Pulmonary artery endothelial cell (primary cell): Measurements from ENCODE around the gene DCTN3. TPM values are rescaled to one million over a fixed set of nuclear protein-coding genes. Genes with fewer than 3 reads are reported as not detected.

Source experiments
- DNase-seq: peaks from one replicate; pipeline ENCODE4 v3.0.0-alpha.2; 2011; ENCODE audit warnings: low read depth, low spot score
- total RNA-seq: library from RNA; depleted of rRNA; stranded (reverse); fragments of >200 nt; gene quantifications from 2 replicates; pipeline ENCODE4 v1.2.3, GENCODE V29; 2014

DCTN3 gene
- 101 and 107 TPM in 2 replicates for total RNA-seq

DNA sequence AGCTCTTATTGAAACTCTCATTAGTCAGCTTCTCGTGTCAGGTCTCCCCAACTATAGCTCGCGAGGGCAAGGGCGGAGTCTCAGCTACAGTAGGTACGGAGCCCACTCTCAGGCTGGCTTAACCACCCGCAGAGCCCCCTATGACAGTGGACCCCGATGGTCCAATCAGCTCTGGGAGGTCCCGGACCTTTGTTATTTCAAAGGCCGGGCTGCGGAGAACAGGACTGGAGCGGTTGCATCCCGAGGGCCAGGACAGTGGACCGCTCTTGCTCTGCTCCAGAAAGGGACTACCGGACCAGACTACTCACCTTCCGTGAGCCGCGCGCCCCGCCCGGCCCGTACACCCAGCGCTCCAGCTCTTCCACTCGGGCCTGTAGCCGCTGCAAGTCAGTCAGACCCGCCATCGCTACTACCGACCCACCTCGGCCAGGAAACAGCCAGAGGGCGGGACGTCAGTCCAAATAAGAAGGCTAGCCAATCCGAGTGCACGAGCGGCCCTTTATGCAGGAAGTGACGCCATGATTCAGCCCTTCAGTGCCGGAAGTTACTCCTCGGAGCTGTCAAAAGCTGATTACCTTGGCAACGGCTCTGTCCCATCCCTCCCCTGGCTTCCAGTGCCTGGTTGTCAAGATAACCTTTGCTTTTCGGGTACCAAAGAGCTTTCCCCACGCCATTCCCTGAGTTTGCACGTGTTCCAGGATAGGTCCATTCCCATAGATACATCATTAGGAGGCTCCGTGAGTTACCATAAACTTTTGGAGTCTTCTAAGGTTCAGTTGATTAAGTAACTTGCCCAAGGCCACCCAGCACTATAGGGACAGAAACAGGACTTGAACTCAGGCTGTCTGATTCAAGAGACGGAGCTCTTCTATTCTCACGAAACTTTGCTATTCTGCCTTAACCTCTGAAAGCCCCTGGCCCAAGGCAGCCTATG is at the start of gene DCTN3:
TSS of gene DCTN3 (minus strand) at position 435 of the 934 bp plus-strand sequence. CDS start at position 404, 31 bp downstream.
- DNase-seq, result peak; percentile 83

DNA sequence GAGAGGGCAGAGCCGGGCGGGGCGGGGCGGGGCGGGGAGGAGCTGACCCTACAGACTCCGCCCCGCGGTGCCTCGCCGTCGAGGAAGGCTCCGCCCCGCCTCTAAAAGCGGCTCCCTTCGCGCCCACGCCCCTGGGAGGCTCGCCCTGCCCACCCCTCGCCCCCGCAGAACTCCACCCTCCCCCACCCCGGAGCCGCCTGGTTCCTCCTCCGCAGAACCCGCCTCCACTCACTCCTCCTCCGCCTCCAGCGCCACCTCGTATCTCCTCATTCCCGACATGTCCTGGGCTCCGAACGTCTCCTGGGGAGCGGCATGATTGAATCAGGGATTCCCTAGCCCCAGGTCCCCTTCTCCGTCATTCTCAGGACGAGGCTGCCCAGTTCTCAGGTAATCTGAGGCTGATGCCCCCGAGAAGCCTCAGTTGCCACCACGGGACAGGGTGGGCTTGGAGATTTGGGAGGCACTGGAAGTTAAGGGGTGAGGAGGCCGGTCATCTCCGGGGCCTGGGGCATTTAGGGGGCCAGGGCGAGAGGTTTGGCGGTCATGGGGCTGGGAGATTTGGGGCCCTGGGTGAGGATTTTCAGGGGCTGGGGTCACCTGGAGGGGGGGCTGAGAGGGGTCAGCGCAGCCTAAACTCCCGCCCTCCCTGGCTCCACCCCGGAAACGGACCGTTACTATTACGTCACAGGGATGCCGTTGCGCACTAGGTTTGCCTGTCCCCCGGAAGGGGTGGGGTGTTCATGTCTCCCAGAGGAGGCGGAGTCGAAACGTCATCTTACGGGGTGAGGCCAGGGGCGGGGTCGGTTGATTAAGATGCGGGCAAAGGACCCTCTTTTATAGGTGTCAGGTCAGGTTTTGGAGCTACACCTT is 45.3 kb upstream of the DCTN3 start:
- peak; percentile 66 for DNase-seq

DNA sequence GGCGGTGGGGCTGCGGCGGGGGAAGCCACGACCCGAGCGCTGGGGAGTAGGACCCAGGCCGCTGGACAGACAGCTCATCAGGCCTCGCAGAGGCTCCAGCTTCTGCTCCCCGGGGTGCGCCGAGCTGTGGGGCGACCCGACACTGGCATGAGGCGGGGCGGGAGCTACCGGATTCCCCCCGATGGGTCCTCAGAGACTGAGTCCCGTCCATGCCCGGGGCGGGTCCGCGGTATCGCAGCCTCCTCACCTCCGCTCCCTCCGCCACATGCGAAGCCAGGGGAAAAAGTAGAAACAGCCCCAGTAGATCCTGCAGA is 44.7 kb upstream of the DCTN3 start:
- no peak for DNase-seq

DNA sequence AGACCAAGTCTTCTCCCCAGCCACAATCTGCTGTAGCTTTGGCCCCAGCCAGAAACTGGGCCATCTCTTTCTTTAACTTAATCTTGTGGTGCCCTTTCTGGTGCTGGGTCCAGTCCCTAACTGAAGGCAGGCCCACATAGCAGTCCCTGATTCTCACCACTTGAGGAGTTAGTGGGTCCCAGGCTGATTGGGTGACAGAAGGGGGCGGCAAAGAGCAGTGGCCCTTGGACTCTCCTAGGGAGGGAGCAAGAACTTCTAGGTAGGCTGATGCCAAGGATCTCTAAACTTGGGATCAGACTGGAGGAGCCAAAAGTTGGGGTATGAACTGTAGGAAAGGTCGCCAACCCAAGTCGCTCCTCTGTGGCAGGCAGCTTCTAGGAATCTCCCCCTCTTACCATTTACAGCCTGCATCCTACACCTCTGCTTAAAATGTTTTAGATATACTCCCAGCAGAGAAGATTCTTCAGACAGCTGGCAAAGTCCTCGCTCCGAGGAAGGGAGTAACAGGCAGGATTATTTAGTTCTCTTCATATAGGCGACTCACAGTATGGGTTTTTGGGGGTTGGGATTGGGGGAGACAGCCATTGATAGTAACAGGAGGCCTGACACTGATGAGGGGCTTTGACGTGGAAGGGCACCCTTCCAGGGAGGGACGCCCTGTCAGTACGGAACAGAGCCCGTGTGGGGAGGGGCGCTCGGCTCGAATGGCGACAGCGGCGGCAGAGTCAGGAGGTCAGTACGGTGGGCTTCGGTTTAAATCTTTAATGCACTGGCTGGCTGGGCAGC is 44.2 kb upstream of the DCTN3 start:
- peak; percentile 22 for DNase-seq

DNA sequence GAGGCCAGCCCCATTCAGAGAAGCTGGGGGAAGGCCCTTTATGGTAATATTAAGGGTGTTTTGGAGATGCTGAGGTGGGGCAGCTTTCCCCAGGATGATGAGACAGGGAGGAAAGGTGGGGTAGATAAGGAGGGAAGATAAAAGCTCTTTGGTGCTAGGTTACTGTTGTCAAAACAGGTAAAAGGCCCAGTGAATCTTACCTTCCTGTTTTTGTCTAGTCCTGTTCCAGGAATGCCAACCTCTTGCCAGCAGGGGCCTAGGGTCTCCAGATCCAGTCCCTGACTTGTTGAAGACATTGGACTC is 43.0 kb upstream of the DCTN3 start:
- no peak for DNase-seq

DNA sequence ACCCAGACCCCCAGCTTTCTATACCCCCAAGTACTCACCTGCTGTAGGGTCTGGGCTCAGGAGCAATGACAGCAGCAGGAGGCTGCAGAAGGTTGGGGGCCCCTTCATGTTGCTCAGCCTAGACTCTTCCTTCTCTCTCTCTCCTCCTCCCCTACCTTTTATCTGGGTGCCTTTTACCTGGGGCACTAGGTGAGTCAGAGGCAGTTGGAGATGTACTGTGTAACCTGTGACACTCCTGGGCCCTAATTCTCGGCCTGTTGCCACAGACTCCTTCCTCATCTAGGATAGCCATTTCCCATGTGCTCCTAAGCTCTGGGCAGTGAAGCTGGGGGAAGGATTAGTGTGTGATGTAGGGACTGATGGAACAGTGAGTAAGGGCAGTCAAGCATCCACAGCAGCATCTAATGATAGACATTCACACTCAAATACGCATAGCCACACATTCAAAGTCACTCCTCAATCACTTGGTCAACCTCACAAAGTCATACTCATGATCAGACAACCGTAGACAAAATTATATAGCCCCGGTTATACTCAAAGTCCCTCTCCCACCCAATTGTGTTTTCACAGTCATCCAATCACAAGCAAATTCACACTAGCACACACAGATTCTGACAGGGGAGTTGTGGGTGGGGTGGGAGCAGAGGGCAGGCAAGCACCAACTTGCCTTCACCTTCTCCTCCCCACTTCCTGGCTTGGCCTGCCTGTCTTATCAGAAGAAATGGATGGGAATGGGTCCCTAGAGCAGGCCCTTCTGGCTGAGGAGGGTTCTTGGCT is 42.4 kb upstream of the DCTN3 start, which contains the start of gene CCL27:
TSS of gene CCL27 (minus strand) at position 132 of the 777 bp plus-strand sequence. CDS start at position 108, 24 bp downstream.
- DNase-seq, result no peak

DNA sequence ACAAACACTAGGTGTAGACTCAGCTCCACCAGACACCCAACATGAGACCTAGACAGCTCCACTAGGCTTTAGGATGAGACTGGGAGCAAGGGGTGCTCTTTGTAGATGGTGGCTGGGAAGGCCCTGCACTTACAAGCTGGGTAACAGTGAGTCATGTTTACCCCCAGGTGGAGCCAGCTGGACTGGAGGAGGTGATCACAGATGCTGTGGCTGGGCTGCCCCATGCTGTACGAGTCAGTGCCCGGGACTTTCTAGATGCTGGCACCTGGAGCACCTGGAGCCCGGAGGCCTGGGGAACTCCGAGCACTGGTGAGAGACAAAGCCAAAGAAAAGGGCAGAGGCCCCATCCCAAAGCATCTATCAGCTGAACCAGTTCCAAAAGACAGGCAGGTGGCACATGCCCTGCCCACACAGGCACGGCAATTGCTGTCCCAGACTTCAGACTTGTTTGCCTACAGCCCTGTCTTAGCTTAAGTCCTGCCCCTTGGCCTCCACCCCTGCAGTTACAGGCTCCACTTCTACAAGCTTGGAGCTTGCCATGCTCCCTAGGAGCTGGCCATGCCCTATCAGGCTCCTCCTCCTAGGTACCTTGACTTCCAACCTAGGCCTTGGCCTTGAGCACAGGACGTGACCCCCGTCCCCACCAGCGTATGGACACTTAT is 39.4 kb upstream of the DCTN3 start:
- DNase-seq, result no peak

DNA sequence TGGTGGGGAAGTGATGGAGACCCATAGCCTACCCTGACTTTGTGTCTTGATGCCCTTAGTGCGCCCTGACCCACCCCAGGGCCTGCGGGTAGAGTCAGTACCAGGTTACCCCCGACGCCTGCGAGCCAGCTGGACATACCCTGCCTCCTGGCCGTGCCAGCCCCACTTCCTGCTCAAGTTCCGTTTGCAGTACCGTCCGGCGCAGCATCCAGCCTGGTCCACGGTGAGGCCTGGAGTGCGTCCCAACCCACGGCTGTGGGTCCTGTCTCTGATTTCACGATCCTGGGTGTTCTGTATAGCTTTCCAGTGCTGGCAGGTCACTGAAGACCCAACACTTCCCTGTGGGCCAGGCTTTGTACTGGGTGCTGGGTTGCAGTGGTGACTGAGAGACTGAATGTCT is 38.2 kb upstream of the DCTN3 start:
- no peak for DNase-seq

DNA sequence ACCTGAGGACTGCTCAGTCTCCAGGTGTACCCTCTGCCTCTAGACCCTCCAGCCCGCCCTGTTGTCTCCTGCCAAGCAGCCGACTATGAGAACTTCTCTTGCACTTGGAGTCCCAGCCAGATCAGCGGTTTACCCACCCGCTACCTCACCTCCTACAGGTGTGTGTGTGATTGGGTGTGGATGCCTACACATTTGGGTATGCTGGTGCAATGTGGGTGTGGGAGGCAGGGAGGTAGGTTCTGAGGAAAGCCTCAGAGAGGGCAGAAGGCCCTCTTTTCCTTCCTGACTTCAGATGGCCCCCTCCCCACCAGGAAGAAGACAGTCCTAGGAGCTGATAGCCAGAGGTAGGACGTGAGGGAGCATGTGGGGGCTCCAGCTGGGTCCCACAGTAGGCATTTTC is 36.7 kb upstream of the DCTN3 start:
- DNase-seq, result no peak

DNA sequence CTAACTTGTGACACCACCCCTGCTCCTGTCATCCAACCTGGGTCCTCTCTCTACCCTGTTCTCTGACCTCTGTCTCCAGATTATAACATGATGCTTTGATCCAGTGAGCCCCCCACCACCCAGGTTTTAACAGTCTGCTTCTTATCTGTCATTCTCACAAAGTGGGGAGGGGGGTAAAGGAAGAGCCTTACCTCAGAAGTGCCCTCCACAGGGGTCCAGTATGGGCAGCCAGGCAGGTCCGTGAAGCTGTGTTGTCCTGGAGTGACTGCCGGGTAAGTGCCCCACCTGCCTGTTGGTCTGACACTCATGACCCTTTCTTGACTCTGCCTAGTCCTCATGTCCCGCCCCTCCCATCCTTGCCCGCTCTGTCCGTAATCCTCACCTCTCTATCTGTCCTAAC is 35.1 kb upstream of the DCTN3 start:
- DNase-seq, result no peak

DNA sequence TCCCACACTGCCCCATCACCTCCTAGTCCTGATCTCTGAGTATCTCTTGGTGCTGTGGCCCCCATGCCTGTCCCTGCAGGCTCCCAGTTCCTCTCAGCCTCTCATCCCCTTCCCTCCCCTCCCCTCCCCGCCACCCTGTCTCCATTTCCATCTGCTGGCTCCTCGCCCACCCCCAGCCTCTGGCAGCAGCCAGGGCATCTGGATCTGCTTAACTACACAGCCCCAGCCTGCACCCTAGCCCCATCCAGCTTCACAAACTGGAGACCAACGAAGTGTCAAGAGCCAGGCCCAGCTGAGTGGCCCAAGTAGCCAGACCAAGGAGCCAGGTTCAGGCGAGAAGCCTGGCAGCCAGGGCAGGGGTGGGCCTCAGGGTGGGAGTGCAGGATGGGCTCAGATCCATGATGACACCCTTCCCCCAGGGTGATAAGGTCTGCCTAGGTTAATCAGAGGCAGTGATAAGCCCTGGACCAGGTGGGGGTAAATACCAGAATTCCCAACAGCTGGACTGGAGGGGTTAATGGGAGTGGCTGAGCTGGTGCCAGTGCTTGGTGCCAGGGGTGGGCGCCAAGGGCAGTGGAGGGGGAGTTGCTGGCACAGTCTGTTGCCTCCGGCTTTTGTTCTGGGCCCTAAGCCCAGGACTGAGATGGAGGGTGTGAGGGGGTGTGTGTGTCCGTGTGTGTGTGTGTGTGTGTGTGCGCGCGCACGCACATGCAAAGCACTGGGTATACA is 34.2 kb upstream of the DCTN3 start:
- DNase-seq, result no peak

DNA sequence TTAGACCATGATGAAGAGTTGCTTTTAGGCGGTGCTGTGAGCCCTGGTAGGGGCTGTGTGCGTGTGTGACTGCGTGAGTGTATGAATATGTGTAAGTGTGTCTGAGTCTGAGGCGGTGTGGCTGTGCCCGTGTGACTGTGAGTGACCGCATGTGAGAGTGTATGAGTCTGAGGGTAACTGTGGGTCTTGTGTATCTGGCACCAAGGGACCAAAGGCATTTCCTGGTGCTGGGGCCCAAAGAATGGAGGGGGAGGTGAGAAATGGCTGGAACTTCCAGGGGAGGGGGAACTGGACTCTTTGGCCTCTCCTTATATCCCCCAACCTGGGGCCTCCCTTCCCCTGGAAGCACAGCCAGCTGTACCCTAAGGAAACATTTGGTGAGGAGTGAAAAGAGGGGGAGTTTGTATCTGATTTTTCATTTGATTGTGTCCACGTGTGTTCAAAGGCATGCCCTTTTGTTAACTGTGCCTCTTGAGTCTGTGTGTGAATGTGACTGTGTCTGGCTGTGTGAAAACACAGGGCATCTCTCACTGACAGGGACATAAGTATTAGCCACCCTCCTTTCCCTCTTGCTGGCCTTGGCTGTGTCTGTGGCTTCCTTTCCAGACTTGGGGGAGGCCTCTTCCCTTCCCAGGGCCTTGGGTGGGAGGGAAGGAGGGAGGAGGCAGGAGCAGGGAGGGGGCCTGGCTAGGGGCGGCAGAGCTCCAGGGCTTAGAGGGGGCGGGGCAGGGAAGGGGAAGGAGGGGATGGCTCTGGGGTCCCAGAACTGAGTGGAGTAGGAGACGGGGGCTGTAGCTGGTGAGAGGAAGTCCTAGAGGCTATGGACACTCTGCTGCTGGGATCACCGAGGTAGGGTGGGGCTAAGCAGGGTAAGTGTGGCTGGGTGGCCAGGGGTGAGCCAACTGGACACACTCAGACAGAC is 33.1 kb upstream of the DCTN3 start:
- DNase-seq, result no peak

DNA sequence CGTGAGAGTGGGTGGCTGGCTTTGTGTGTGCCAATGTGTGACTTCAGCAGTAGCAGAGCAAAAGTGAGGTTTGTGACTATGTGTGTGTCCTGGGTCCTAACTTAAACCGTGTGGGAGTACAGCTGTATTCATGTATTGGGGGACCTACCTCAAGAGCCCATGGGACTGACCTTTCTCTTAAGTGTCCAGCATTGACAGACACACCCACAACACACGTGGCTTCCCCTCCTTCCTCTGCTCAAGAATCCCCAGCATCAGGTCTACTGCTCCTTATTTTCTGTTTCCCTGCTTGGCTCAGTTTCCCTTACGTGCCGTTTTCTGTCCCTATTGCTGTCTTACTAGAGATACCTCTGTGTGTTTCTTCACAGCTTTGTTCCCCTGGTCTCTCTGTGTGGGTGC is 32.3 kb upstream of the DCTN3 start:
- no peak for DNase-seq

DNA sequence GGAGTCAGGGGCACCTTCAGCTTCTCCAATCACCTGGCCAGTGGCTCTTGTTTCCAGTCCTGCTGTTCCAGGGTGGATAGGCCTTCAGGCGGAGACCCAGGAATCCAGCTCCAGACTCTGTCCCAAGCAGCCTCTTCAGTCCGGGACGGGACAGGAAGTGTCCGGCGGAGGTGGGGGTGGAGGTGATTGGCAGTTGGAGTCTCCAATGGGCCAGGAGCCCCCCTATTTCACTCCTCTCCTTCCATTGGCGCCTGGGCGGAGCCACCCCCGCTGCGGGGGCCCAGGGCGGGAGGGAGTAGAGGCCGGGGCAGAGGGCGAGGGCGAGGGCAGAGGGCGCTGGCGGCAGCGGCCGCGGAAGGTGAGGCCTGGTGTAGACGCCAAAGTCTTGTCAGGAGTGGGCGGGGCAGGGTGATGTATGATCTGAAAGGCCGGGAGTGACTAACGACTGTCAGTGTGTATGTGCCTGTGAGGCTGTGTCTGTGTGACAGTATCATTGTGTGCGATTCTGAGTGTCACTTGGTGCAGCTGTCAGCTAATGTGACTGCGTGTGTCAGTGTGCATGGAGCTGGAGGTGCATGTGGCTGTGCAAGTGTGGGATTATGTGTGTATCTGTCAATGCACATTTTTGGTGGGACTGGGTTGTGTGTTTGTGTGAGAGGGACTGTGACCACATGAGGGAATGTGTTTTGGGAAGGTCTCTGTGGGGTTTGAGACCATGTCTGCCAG is 31.7 kb upstream of the DCTN3 start, which contains the start of gene IL11RA:
TSS of gene IL11RA (plus strand) at position 310 of the 726 bp plus-strand sequence. CDS start 3,033 bp downstream, outside the sequence.
- DNase-seq, result peak; percentile 37

DNA sequence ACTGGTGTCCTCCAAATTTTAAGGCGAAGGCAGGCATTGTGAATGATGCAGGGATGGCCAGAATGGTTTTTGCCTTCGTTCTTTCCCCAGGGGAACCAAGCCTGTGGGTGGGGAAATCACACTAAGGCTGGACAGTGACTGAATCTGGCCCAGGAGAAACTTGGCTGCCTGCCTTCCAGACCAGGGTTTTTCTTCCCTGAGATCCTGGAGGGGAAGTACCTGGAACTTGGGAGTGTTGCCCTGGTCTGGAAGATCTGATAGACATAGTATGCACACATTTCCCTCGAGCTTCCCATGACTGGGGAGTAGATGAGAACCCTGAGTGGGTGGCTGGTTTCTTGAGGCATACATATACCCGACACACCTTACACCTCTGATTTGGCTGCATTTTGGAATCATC is 31.0 kb upstream of the DCTN3 start:
- no peak for DNase-seq

DNA sequence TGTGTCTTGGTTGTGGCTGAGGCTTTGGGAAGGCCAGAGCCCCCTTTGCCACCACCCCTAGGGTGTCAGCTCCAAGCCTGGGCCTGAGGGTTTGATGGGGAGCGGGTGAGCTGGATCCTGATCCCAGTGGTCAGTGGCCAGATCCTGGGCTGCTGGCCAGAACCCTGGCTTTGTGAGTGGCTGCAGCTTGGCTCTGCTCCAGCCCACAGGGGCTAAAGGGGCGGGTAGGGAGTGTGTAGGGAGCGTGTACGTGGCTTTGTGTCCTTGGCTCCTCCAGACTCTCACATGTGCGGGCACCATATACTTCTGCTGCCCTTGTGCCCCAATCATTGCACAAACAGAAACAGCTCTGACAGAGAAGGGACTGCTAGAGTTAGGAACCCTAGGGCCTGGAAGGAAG is 30.5 kb upstream of the DCTN3 start:
- DNase-seq, result no peak

DNA sequence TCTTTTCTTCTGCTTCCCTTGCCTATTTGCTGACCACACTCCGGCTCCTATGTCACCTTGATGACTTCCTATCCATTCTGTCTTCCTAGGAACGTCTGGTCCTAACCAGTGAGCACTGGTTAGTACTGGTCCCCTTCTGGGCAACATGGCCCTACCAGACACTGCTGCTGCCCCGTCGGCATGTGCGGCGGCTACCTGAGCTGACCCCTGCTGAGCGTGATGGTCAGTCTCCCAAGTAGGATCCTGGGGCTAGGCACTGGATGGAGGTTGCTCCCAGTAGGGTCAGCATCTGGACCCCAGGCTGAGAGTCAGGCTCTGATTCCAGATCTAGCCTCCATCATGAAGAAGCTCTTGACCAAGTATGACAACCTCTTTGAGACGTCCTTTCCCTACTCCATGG is 28.4 kb upstream of the DCTN3 start:
- no peak for DNase-seq

DNA sequence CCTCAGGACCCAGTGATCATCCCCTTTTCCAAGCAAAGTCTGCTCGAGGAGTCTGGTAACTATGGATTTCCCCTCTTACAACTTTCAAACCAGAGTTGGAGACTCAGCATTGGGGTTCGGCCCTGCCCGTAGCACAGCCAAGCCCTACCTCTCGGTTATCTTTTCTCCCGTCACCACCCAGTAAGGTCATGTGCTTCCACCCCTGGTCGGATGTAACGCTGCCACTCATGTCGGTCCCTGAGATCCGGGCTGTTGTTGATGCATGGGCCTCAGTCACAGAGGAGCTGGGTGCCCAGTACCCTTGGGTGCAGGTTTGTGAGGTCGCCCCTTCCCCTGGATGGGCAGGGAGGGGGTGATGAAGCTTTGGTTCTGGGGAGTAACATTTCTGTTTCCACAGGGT is 27.4 kb upstream of the DCTN3 start:
- no peak for DNase-seq
